ENCODE measurements around the gene CGNL1.

- TF ChIP-seq EZH2 (optimal IDR thresholded peaks at IDR 0.05; ENCODE audit: low read depth, low read length) (no peak), CTCF (IDR thresholded peaks at IDR 0.05; ENCODE audit: low read length) (no peak)
Measured at GRCh38 chr15:57529748-57530147, 153.4 kb downstream of the CGNL1 start.
